Endothelial cell of umbilical vein (primary cell): ENCODE data around the gene DIDO1. TPM values are rescaled to one million over a fixed set of nuclear protein-coding genes. Genes with fewer than 3 reads are reported as not detected.

ENCODE experiments used
- BruUV-seq: library from RNA; stranded (reverse); fragments of 400-500 nt; replicated peaks from 2 replicates; lab custom pipeline; 2021; lab: Mats Ljungman, UMichigan
- CTCF ChIA-PET: fragments of 300-600, 350-600 bp; sonication (Branson Sonifier 250); formaldehyde crosslinking; loops from one replicate; lab custom pipeline; 2021; ENCODE audit warnings: antibody characterized with exemption, inconsistent platforms; lab: Charles Lee
- POLR2A ChIA-PET: fragments of 300-600, 350-600 bp; sonication (Branson Sonifier 250); formaldehyde crosslinking; loops from one replicate; lab custom pipeline; 2021; ENCODE audit warnings: antibody characterized with exemption, inconsistent platforms; lab: Charles Lee
- DNase-seq: peaks from one replicate; pipeline ENCODE4 v3.0.0-alpha.2; 2011; ENCODE audit warnings: low read depth, low spot score
- FAIRE-seq: peaks from 2 replicates; lab custom pipeline; 2011; peaks lifted over from hg19 to GRCh38; lab: Jason Lieb, UNC
- H2AFZ ChIP-seq: 2 replicates; pipeline ENCODE4 v1.6.0; 2012; ENCODE audit warnings: low read depth, low read length, control low read depth, inconsistent platforms
- H3K27ac ChIP-seq: 2 replicates; pipeline ENCODE4 v1.5.1; 2011; ENCODE audit warnings: low read depth, mild to moderate bottlenecking, control low read depth, low read length, moderate library complexity; ENCODE audit not compliant: insufficient read depth
- H3K27me3 ChIP-seq, 2 experiments: 2 replicates each; pipeline versions ENCODE4 v1.6.0 to v1.6.1; 2011; ENCODE audit warnings: low read length in 2 of 2, mixed read lengths in 1 of 2; ENCODE audit not compliant: control insufficient read depth in 2 of 2, insufficient read depth in 2 of 2
- H3K36me3 ChIP-seq, 2 experiments: 2 replicates in 1 of 2; 3 replicates in 1 of 2; pipeline ENCODE4 v1.5.1; 2011; ENCODE audit warnings: low read length in 2 of 2, mild to moderate bottlenecking in 1 of 2, moderate library complexity in 1 of 2; ENCODE audit not compliant: control insufficient read depth in 2 of 2, insufficient read depth in 2 of 2; ENCODE audit errors: extremely low read depth in 1 of 2
- H3K4me1 ChIP-seq: 3 replicates; pipeline ENCODE4 v1.5.1; 2011; ENCODE audit warnings: mild to moderate bottlenecking, low read length; ENCODE audit not compliant: control insufficient read depth, insufficient read depth; ENCODE audit errors: extremely low read depth
- H3K4me2 ChIP-seq: 2 replicates; pipeline ENCODE4 v1.6.1; 2011; ENCODE audit warnings: low read length, control low read depth, mixed read lengths; ENCODE audit not compliant: insufficient read depth
- H3K4me3 ChIP-seq, 3 experiments: fragments of 200-600 bp in 1 of 3; sonication (generic), shearing (Covaris generic) in 1 of 3; replicated peaks in 1 of 3; 2 replicates each; pipeline ENCODE4 v1.5.1; 2011 to 2016; ENCODE audit warnings: control low read depth in 3 of 3, low read length in 3 of 3, mild to moderate bottlenecking in 2 of 3, inconsistent platforms in 1 of 3, low read depth in 1 of 3, moderate library complexity in 1 of 3; ENCODE audit not compliant: insufficient read depth in 1 of 3
- H3K79me2 ChIP-seq: 2 replicates; pipeline ENCODE4 v1.6.0; 2012; ENCODE audit warnings: low read length, inconsistent platforms; ENCODE audit not compliant: control insufficient read depth, insufficient read depth
- H3K9ac ChIP-seq: replicated peaks from 2 replicates; pipeline ENCODE3; 2011; ENCODE audit warnings: low read length, control low read depth; ENCODE audit not compliant: insufficient read depth; ENCODE audit errors: extremely low read depth
- H3K9me1 ChIP-seq: replicated peaks from 3 replicates; pipeline ENCODE4 v1.6.0; 2011; ENCODE audit warnings: mild to moderate bottlenecking, low read length; ENCODE audit not compliant: control insufficient read depth, insufficient read depth; ENCODE audit errors: extremely low read depth
- H3K9me3 ChIP-seq: replicated peaks from 2 replicates; pipeline ENCODE4 v1.5.1; 2012; ENCODE audit warnings: low read length, inconsistent platforms; ENCODE audit not compliant: control insufficient read depth, insufficient read depth
- H4K20me1 ChIP-seq: replicated peaks from 2 replicates; pipeline ENCODE3; 2011; ENCODE audit warnings: mild to moderate bottlenecking, low read length; ENCODE audit not compliant: control insufficient read depth, insufficient read depth; ENCODE audit errors: extremely low read depth
- EZH2 ChIP-seq: IDR thresholded peaks from 2 replicates; pipeline ENCODE4 v1.6.1; 2012; ENCODE audit warnings: borderline replicate concordance, low read depth, mild to moderate bottlenecking, moderate library complexity, low read length, inconsistent platforms; ENCODE audit not compliant: severe bottlenecking
- FOS ChIP-seq: IDR thresholded peaks from 2 replicates; pipeline ENCODE4 v1.6.1; 2011; ENCODE audit warnings: mild to moderate bottlenecking, low read length, moderate library complexity, borderline replicate concordance; ENCODE audit not compliant: insufficient read depth
- GATA2 ChIP-seq: IDR thresholded peaks from 2 replicates; pipeline ENCODE4 v1.7.0; 2011; ENCODE audit warnings: low read depth, mild to moderate bottlenecking, moderate library complexity, mixed read lengths, low read length; ENCODE audit not compliant: insufficient read length, insufficient read depth
- JUN ChIP-seq: IDR thresholded peaks from 2 replicates; pipeline ENCODE4 v1.6.1; 2011; ENCODE audit warnings: borderline replicate concordance, low read depth; ENCODE audit not compliant: insufficient read length, insufficient read depth
- MAX ChIP-seq: IDR thresholded peaks from 2 replicates; pipeline ENCODE4 v1.6.1; 2011; ENCODE audit not compliant: insufficient read depth, insufficient read length
- MYC ChIP-seq: IDR thresholded peaks from one replicate; pipeline ENCODE4 v1.6.1; 2011; ENCODE audit warnings: mild to moderate bottlenecking, low read depth, low read length
- POLR2A ChIP-seq: IDR thresholded peaks from 2 replicates; pipeline ENCODE4 v1.6.1; 2012; ENCODE audit warnings: low read depth, mild to moderate bottlenecking, control low read depth, low read length
- POLR2AphosphoS5 ChIP-seq: IDR thresholded peaks from 2 replicates; pipeline ENCODE4 v1.6.1; 2012; ENCODE audit warnings: low read depth, mild to moderate bottlenecking, control low read depth, low read length, moderate library complexity; ENCODE audit not compliant: insufficient read depth
- dilution Hi-C: fragments of 300-500 bp; cut with MboI; formaldehyde crosslinking; loops from one replicate; pipeline ENCODE4 v1.15.0; 2019; ENCODE audit warnings: low sequenced_read_pairs; ENCODE audit not compliant: extremely low pct_ligation_motif_present
- intact Hi-C: fragments of 100-400 bp; cut with micrococcal nuclease; formaldehyde crosslinking; loops from one replicate; pipeline ENCODE4 v1.10.0; 2022
- polyA plus RNA-seq, 4 experiments: library from polyadenylated mRNA; depleted of rRNA in 3 of 4; stranded (reverse) in 3 of 4; unstranded in 1 of 4; fragments of >200 nt; gene quantifications; 2 replicates each; pipeline versions ENCODE4 v1.2.1 to v1.2.3, GENCODE V29; 2011 to 2012; ENCODE audit warnings: missing spikeins in 1 of 4
- total RNA-seq: library from RNA; stranded (reverse); gene quantifications from 2 replicates; pipeline ENCODE4 v1.2.3, GENCODE V29; 2021
- TF ChIP-seq, protein P1 (sequence below), 2 donors: IDR thresholded peaks; 1 replicate in 1 of 2; 2 replicates in 1 of 2; pipeline ENCODE4 v1.5.1; 2011; ENCODE audit warnings: low read length in 2 of 2, mild to moderate bottlenecking in 2 of 2, moderate library complexity in 2 of 2, control low read depth in 1 of 2, inconsistent platforms in 1 of 2, low read depth in 1 of 2; ENCODE audit not compliant: insufficient read depth in 1 of 2; ENCODE audit errors: extremely low read depth in 1 of 2

DIDO1 gene
- total and polyA plus RNA-seq, 2 donors (not counting 3 experiments of a cell fraction or from before 2014, with no cell fraction given), result 22.1 to 51.2 TPM

GRCh38 chr20:62858058-62858830 is 68.1 kb downstream of the DIDO1 start:
- dilution Hi-C loops, result no loop called here
- TF ChIP-seq POLR2A (no peak), EZH2 (no peak), FOS (no peak), JUN (no peak), MYC (no peak), POLR2AphosphoS5 (no peak), MAX (no peak), GATA2 (no peak)
- TF ChIP-seq, protein P1, sequence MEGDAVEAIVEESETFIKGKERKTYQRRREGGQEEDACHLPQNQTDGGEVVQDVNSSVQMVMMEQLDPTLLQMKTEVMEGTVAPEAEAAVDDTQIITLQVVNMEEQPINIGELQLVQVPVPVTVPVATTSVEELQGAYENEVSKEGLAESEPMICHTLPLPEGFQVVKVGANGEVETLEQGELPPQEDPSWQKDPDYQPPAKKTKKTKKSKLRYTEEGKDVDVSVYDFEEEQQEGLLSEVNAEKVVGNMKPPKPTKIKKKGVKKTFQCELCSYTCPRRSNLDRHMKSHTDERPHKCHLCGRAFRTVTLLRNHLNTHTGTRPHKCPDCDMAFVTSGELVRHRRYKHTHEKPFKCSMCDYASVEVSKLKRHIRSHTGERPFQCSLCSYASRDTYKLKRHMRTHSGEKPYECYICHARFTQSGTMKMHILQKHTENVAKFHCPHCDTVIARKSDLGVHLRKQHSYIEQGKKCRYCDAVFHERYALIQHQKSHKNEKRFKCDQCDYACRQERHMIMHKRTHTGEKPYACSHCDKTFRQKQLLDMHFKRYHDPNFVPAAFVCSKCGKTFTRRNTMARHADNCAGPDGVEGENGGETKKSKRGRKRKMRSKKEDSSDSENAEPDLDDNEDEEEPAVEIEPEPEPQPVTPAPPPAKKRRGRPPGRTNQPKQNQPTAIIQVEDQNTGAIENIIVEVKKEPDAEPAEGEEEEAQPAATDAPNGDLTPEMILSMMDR (IDR thresholded peaks at IDR 0.05; ENCODE audit: extremely low read depth in 1 of 2, insufficient read depth in 1 of 2, low read depth in 1 of 2, low read length in 2 of 2), result no peak
- no peak overlapping the region for H3K4me3 ChIP-seq
- DNase-seq (no peak), FAIRE-seq (no peak)
- no peak overlapping the region for H3K4me2 ChIP-seq
- no peak overlapping the region for H2AFZ ChIP-seq
- H3K27me3 ChIP-seq, result no peaks in the 10 kb centered on the region
- H3K4me1 ChIP-seq, result peaks cover 10% of the 10 kb centered on the region
- CTCF ChIA-PET, result interaction anchor here (0.8 kb wide), 2 partner anchors 10 to 11 kb away, joined by 3 to 5 read pairs; no protein-coding TSS in a partner anchor
- intact Hi-C loops, result no loop called here
- POLR2A ChIA-PET, result no interaction called here
- H3K9me3 ChIP-seq, result no peaks in the 10 kb centered on the region
- H3K36me3 ChIP-seq, result peaks cover 0 to 9% of the 10 kb centered on the region in 2 experiments
- H3K9ac ChIP-seq, result no peak overlapping the region
- BruUV-seq, result no TSS peak
- no peak overlapping the region for H3K27ac ChIP-seq
- no peaks in the 10 kb centered on the region for H4K20me1 ChIP-seq
- H3K9me1 ChIP-seq, result no peaks in the 10 kb centered on the region
- H3K79me2 ChIP-seq, result peaks cover 16% of the 10 kb centered on the region
